Heart left ventricle (tissue), 16 donors: ENCODE measurements around the gene HSPB6. TPM values are rescaled to one million over a fixed set of nuclear protein-coding genes. Genes with fewer than 3 reads are reported as not detected.
A peak's percentile ranks its signal among the peaks of the same experiment; 100 is the strongest.

Source experiments
- ATAC-seq, 4 donors: fragments of 200-7000 bp; cut with Tn5 transposase; one replicate each; pipeline ENCODE4 v1.9.1; 2020 to 2022; ENCODE audit warnings: moderate library complexity in 4 of 4, mild to moderate bottlenecking in 3 of 4, moderate number of reproducible peaks in 1 of 4
- DNase-seq, 5 donors: peaks; one replicate each; pipeline ENCODE4 v3.0.0-alpha.2; 2020
- H3K27ac ChIP-seq, 12 donors: fragments of 200-600 bp; sonication (generic) in 4 of 12; one replicate each; pipeline versions ENCODE4 v1.5.0 to v1.8.0; 2016 to 2022; ENCODE audit warnings: mild to moderate bottlenecking in 2 of 12
- H3K27me3 ChIP-seq, 9 donors: fragments of 200-600 bp; sonication (generic) in 2 of 9; one replicate each; pipeline versions ENCODE4 v1.5.1 to v1.8.0; 2016 to 2022; ENCODE audit warnings: mild to moderate bottlenecking in 3 of 9
- H3K36me3 ChIP-seq, 9 donors: fragments of 200-600 bp; sonication (generic) in 2 of 9; one replicate each; pipeline versions ENCODE4 v1.5.0 to v1.8.0; 2018 to 2022; ENCODE audit warnings: mild to moderate bottlenecking in 2 of 9
- H3K4me1 ChIP-seq, 12 donors: fragments of 200-600 bp; sonication (generic) in 4 of 12; one replicate each; pipeline versions ENCODE4 v1.5.0 to v1.8.0; 2016 to 2022; ENCODE audit warnings: mild to moderate bottlenecking in 3 of 12
- H3K4me3 ChIP-seq, 12 donors: fragments of 200-600 bp; sonication (generic) in 4 of 12; one replicate each; pipeline versions ENCODE4 v1.5.0 to v1.8.0; 2017 to 2022; ENCODE audit warnings: mild to moderate bottlenecking in 9 of 12, moderate library complexity in 4 of 12
- H3K9me3 ChIP-seq, 12 donors: fragments of 200-600 bp; sonication (generic) in 4 of 12; one replicate each; pipeline versions ENCODE4 v1.5.0 to v1.8.0; 2016 to 2022; ENCODE audit warnings: mild to moderate bottlenecking in 1 of 12
- CTCF ChIP-seq, 12 donors: fragments of 200-600 bp; sonication (generic) in 4 of 12; IDR thresholded peaks; one replicate each; pipeline versions ENCODE4 v1.5.0 to v1.8.0; 2018 to 2022; ENCODE audit warnings: antibody characterized with exemption in 12 of 12, mild to moderate bottlenecking in 5 of 12
- POLR2A ChIP-seq, 2 donors: fragments of 450-650 bp; IDR thresholded peaks; one replicate each; pipeline ENCODE4 v1.6.1; 2017; ENCODE audit warnings: antibody characterized with exemption in 2 of 2, mild to moderate bottlenecking in 2 of 2, moderate library complexity in 2 of 2
- WGBS, 4 donors: extraction: QIAGEN DNeasy Blood & Tissue Kit in 2 of 4; methylation state at CpG; one replicate each; pipeline versions ENCODE4 v1.1.5 to v1.1.7; 2013 to 2018; 5-methylcytosine and 5-hydroxymethylcytosine counted together
- intact Hi-C, 10 donors: fragments of 100-400 bp; cut with DNase I; formaldehyde crosslinking; loops; one replicate each; pipeline versions ENCODE4 v1.11.1 to v1.14.2; 2022
- polyA plus RNA-seq, 2 donors: library from polyadenylated mRNA; stranded (reverse); fragments of 200-250 nt; gene quantifications; one replicate each; pipeline ENCODE4 v1.2.3, GENCODE V29; 2013
- total RNA-seq, 9 donors: library from RNA; depleted of rRNA in 2 of 9; stranded (reverse); fragments of >200 nt in 2 of 9; fragmentation: NEBNext Ultra II Directional in 3 of 9; extraction: Animal tissue kit (Norgen Biotek cat#: 25700) in 3 of 9; gene quantifications; one replicate each; pipeline versions ENCODE4 v1.1.0 to v1.2.4, GENCODE V29; 2016 to 2023
- donor health status: ischemic (EF 13 %, LVEDD 7.1; RV severe dilation, severe dysfunction).
- donor health status: healthy with polysubstance abuse.
- donor health status: DM: no; HTN: yes; CAD: no.
- donor health status: DM: no; HTN: no; CAD: no.
- donor health status: ischemic (EF 25% LVEDD 6.9; RV normal size, moderate dysfunction).
- donor health status: ischemic (EF 25% LVEDD 5.7; RV mildly dilated, moderate dysfunction).
- donor health status: healthy.
- donor health status: DM: yes; HTN: yes; CAD: no.
- donor health status: ischemic (EF 35%, LVEDD 5.7; RV mildly dilated, moderate dysfunction).
- donor health status: nonischemic (EF 11% LVEDD 7.7; RV severe dilation, severe dysfunction).
- donor health status: DM: yes; HTN: yes; CAD: no.
- donor health status: PGD.
- donor health status: ischemic (EF 29% LVEDD 5.4; RV normal size, mild dysfunction).
- donor health status: nonischemic (EF 23%, LVEDD 6.1; RV moderate dilation, normal function).

The HSPB6 gene
- total and polyA plus RNA-seq, 11 donors: 156 to 1,012 (median 585) TPM

- peak; percentile 98 to 99 (median 98) for ATAC-seq
- Histone ChIP-seq H3K27me3 (no peaks in the 10 kb centered on the region), H3K4me1 (peaks cover 0 to 17% (median 5%) of the 10 kb centered on the region in 12 donors), H3K9me3 (no peaks in the 10 kb centered on the region), H3K27ac (peak within 1 kb of the TSS in 6 of 12 donors; percentile 1 to 77 (median 44)), H3K36me3 (peaks cover 0 to 24% (median 5%) of the 10 kb centered on the region in 9 donors), H3K4me3 (peak within 1 kb of the TSS; percentile 68 to 99 (median 92))
- TF ChIP-seq CTCF (IDR thresholded peaks at IDR 0.05) (no peak), POLR2A (IDR thresholded peaks at IDR 0.05) (peak in 1 of 2 donors; percentile 27)
- peak; percentile 99 to 100 (median 99) for DNase-seq
- WGBS, 4 donors: 0 to 2% (median 1%) methylated on average over 27 to 82 of the region's 82 CpGs
- intact Hi-C loops: loop anchor here in 3 of 10 donors (1.0 to 10.0 kb wide), 3 partner anchors 17 to 159 kb away; partner anchors contain the start of genes LRFN3 (in 1 of the 3) and PROSER3 (in 1 of the 3)
These were observed 18.7 kb upstream of the HSPB6 start, which contains the start of gene ARHGAP33 for GRCh38 chr19:35775298-35776101. ARHGAP33 (plus strand) TSS chr19:35775564; CDS start chr19:35775659, 95 bp downstream.

GRCh38 chr19:35775046-35775297, 18.1 kb upstream of the HSPB6 start:
- Histone ChIP-seq H3K36me3 (peaks cover 0 to 18% (median 0%) of the 10 kb centered on the region in 9 donors), H3K4me3 (peak overlapping the region; percentile 68 to 99 (median 92)), H3K27me3 (no peaks in the 10 kb centered on the region), H3K9me3 (no peaks in the 10 kb centered on the region), H3K4me1 (peaks cover 0 to 17% (median 5%) of the 10 kb centered on the region in 12 donors), H3K27ac (no peak overlapping the region)
- 8 to 39% (median 16%) methylated on average over 9 of the region's 9 CpGs for WGBS, 4 donors
- intact Hi-C loops: loop anchor here in 3 of 10 donors (1.0 to 10.0 kb wide), 3 partner anchors 17 to 160 kb away; partner anchors contain the start of genes LRFN3 (in 1 of the 3) and PROSER3 (in 1 of the 3)
- DNase-seq: no peak
- TF ChIP-seq CTCF (IDR thresholded peaks at IDR 0.05) (no peak), POLR2A (IDR thresholded peaks at IDR 0.05) (no peak)
- ATAC-seq: peak in 3 of 4 donors; percentile 5 to 40 (median 28)

GRCh38 chr19:35774274-35775045, 17.6 kb upstream of the HSPB6 start:
- Histone ChIP-seq H3K9me3 (no peaks in the 10 kb centered on the region), H3K27ac (no peak overlapping the region), H3K27me3 (no peaks in the 10 kb centered on the region), H3K4me3 (peak overlapping the region; percentile 68 to 99 (median 92)), H3K36me3 (peaks cover 0 to 13% (median 0%) of the 10 kb centered on the region in 9 donors), H3K4me1 (peaks cover 0 to 17% (median 5%) of the 10 kb centered on the region in 12 donors)
- TF ChIP-seq CTCF (IDR thresholded peaks at IDR 0.05): no peak
- TF ChIP-seq POLR2A (IDR thresholded peaks at IDR 0.05): no peak
- 36 to 60% (median 43%) methylated on average over 16 of the region's 16 CpGs for WGBS, 4 donors
- intact Hi-C loops: loop anchor here in 3 of 10 donors (1.0 to 10.0 kb wide), 3 partner anchors 16 to 160 kb away; partner anchors contain the start of genes LRFN3 (in 1 of the 3) and PROSER3 (in 1 of the 3)
- ATAC-seq: peak in 2 of 4 donors; percentile 1 to 9
- DNase-seq: no peak
